GM13977 (cell line): Measurements from ENCODE around the gene ELAVL2.

Source experiments
- DNase-seq: peaks from one replicate; pipeline ENCODE4 v3.0.0; 2012; ENCODE audit warnings: low spot score
- in situ Hi-C: fragments of 300-500 bp; cut with MboI; formaldehyde crosslinking; loops from one replicate; pipeline ENCODE4 v1.12.0; 2022; ENCODE audit warnings: low sequenced_read_pairs, low pct_unique_long_range_greater_than_20kb, mixed read lengths, inconsistent platforms; ENCODE audit not compliant: unreplicated experiment
- TF ChIP-seq, protein P1 (sequence below): IDR thresholded peaks from 2 replicates; pipeline ENCODE4 v1.5.1; 2012; ENCODE audit warnings: mild to moderate bottlenecking, control low read depth; ENCODE audit not compliant: insufficient read depth; ENCODE audit errors: extremely low read depth, missing control alignments

The ELAVL2 gene

DNA sequence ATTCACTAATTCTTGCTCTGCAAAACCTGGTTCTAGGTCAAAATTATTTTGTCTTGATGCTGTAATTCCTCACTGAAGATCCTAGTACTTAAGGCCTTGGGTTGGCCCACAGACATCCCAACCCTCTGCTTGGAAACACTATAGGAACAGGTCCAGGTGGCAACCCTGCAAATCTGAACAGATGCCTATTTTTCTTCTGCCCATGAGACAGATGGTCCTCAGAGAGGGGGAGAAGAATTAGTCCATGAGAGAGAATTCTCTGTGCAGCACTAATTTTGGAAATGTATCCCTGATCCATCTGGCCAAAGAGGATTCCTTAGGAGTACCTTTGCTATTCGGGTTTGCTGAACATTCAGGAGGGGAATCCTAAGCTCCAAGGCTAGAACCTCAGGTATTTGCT, 156.3 kb downstream of the ELAVL2 start:
- in situ Hi-C loops: no loop called here
- DNase-seq: no peak
- TF ChIP-seq, protein P1, sequence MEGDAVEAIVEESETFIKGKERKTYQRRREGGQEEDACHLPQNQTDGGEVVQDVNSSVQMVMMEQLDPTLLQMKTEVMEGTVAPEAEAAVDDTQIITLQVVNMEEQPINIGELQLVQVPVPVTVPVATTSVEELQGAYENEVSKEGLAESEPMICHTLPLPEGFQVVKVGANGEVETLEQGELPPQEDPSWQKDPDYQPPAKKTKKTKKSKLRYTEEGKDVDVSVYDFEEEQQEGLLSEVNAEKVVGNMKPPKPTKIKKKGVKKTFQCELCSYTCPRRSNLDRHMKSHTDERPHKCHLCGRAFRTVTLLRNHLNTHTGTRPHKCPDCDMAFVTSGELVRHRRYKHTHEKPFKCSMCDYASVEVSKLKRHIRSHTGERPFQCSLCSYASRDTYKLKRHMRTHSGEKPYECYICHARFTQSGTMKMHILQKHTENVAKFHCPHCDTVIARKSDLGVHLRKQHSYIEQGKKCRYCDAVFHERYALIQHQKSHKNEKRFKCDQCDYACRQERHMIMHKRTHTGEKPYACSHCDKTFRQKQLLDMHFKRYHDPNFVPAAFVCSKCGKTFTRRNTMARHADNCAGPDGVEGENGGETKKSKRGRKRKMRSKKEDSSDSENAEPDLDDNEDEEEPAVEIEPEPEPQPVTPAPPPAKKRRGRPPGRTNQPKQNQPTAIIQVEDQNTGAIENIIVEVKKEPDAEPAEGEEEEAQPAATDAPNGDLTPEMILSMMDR: no peak

DNA sequence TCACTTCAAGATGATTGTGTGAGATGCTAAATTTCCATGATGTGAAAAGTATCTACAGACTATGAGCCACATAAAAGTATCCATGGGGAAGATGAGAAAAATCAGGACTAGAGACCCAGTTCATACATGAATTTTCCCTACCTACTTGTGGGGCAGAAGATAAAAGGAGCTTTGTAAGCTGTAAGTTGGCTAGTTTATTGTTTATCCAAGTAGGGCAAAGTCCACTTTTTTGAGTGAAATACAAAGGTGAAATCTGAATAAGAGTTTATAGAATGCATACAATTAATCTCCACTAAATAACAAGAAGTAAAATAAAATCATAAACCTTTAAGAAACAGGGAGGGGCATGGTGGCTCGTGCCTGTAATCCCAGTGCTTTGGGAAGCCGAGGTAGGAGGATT, 160.4 kb downstream of the ELAVL2 start:
- no peak for DNase-seq
- TF ChIP-seq, protein P1: no peak
- in situ Hi-C loops: no loop called here

DNA sequence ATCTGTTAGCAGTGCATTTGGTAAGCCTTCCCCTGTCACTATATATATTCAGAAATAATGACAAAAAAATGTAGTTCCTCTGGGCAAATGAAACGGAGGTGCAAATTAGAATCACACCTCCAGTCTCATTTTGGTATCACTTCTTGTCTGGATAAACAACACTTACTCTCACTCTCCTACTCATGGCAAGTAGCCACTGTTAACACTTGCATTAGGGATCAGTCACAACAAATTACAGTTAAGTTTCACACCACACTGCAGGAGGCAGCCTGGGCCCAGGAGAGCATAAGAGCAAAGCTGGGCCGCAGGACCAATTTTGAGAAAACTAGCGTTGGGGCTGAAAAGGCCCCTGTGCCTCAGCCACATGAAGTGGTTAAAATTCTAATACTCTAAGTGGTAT, 161.0 kb downstream of the ELAVL2 start:
- in situ Hi-C loops: no loop called here
- DNase-seq: no peak
- TF ChIP-seq, protein P1: no peak

DNA sequence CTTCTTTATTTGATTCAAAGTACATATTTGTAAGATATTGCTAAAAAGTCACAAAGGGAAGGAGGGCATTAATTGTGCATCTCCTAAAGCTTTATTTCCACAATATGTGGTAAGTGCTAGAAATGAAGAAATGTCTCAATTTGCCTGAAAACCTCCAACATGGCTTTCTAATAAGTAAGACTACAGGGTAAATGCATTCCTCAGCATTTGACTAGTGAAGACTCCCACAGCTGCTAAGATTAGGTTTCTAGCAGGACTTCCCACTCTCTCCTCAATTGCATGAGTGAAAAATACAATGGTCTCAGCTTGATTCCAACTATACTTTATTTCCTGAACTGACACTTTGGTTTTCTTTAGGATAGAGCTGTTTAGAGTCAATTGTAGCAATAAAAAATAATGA, 162.1 kb downstream of the ELAVL2 start:
- TF ChIP-seq, protein P1: no peak
- DNase-seq: no peak
- in situ Hi-C loops: no loop called here

DNA sequence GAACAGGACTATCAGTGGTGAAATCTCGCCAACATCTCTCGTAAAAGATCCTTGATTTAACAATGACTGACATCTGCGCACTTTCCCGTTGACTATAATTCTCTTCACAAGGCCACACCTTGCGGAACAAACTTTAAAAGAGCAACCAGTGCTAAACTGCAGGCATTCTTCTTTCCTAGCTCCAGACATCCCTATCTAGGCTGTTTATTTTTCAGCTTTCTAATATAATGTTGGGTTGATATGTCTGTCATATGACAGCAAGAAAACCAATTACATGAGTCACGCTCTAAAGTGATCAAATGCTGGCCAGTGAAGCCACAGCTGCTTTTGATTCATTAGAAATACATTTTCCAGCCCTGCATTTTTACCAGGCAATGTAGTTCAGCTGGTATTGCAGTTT, 162.5 kb downstream of the ELAVL2 start:
- TF ChIP-seq, protein P1: no peak
- no peak for DNase-seq
- in situ Hi-C loops: no loop called here

DNA sequence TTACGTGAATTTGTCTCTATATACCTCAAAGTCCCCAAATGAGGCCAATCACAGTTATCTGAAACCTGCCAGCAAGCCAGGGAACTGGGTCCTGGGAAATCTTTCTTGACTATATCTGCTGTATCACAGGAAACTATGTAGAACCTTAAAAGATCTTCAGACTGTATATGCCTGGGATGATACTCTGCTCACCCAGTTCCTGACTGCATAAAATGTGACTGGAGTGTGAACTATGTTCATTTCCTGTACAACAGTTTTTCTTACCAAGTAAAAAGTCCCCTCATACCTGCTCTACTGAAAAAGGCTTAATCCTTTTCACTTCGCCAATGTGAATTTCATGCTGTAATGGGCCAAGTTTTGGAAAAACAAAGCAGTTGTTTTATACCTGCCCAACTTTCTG, 162.9 kb downstream of the ELAVL2 start:
- TF ChIP-seq, protein P1: no peak
- in situ Hi-C loops: no loop called here
- no peak for DNase-seq

DNA sequence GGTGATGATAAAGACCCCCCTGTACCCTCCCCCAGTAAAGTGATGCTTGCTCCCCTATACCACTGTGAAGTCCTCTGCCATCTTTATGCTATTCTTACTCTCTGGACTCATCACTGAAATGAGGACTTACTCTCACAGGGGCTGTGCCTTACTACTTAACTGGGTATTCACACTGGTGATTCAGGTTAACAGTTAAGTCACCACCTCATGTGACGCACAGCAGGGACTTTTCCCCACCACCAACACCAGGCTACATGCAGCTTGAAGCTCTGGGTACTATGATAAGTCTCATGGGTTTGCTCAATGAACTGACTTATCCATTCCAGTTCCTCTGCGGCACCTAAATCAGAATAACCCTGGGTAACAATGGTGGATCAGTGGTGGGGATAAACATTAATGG, 163.7 kb downstream of the ELAVL2 start:
- in situ Hi-C loops: no loop called here
- TF ChIP-seq, protein P1: no peak
- DNase-seq: no peak
